K562 (cell line): ENCODE measurements around the gene CCDC183. TPM values are rescaled to one million over a fixed set of nuclear protein-coding genes. Genes with fewer than 3 reads are reported as not detected.
A peak's percentile ranks its signal among the peaks of the same experiment; 100 is the strongest.

ENCODE experiments used
- DMBX1 ChIP-seq: fragments of 250-450 bp; sonication (Bioruptor Pico); IDR thresholded peaks from 2 replicates; pipeline ENCODE4 v1.8.0; 2022; ENCODE audit warnings: inconsistent platforms, mild to moderate bottlenecking, moderate library complexity, borderline replicate concordance
- FOXA1 ChIP-seq: fragments of 450-650 bp; IDR thresholded peaks from 2 replicates; pipeline ENCODE4 v1.6.1; 2016; ENCODE audit warnings: mild to moderate bottlenecking, borderline replicate concordance
- RBM15 ChIP-seq: fragments of 200-400 bp; formaldehyde crosslinking; IDR thresholded peaks from 2 replicates; pipeline ENCODE4 v1.6.1; 2018; ENCODE audit warnings: mild to moderate bottlenecking, low read length, moderate library complexity; ENCODE audit not compliant: insufficient read depth
- RBM17 ChIP-seq: fragments of 200-400 bp; formaldehyde crosslinking; IDR thresholded peaks from 2 replicates; pipeline ENCODE4 v1.6.1; 2017; ENCODE audit warnings: low read depth, mild to moderate bottlenecking, low read length, borderline replicate concordance
- RBM34 ChIP-seq: fragments of 200-400 bp; formaldehyde crosslinking; IDR thresholded peaks from 2 replicates; pipeline ENCODE4 v1.6.1; 2018; ENCODE audit warnings: low read length, borderline replicate concordance; ENCODE audit not compliant: insufficient read depth
- SMARCA4 ChIP-seq: fragments of 450-650 bp; IDR thresholded peaks from 2 replicates; pipeline ENCODE4 v1.6.1; 2016
- SRSF1 ChIP-seq: fragments of 200-400 bp; formaldehyde crosslinking; IDR thresholded peaks from 2 replicates; pipeline ENCODE4 v1.6.1; 2017; ENCODE audit warnings: mild to moderate bottlenecking, low read depth, low read length, moderate library complexity
- ZC3H8 ChIP-seq: fragments of 450-650 bp; IDR thresholded peaks from 2 replicates; pipeline ENCODE4 v1.6.1; 2017
- ZNF75A ChIP-seq: fragments of 450-650 bp; formaldehyde crosslinking; IDR thresholded peaks from 2 replicates; pipeline ENCODE4 v1.4.0; 2020; ENCODE audit warnings: mild to moderate bottlenecking
- polyA plus RNA-seq, 8 experiments: library from polyadenylated mRNA; depleted of rRNA in 4 of 8; stranded (reverse) in 5 of 8; unstranded in 3 of 8; fragments of >200 nt; fragmentation: Nextera tagmentation in 2 of 8; fragmentation: Illumina TruSeq in 1 of 8; extraction: Ambion mirVana in 2 of 8; extraction: Trizol in 1 of 8; gene quantifications; 2 replicates each; pipeline versions ENCODE4 v1.2.1 to v1.2.3, GENCODE V29; 2011 to 2014; ENCODE audit warnings: inconsistent platforms in 1 of 8, missing spikeins in 1 of 8
- total RNA-seq, 7 experiments: library from RNA; depleted of rRNA in 6 of 7; stranded (reverse); fragments of >200 nt in 6 of 7; fragmentation: Illumina TruSeq in 2 of 7; extraction: Trizol in 2 of 7; gene quantifications; 2 replicates each; pipeline versions ENCODE4 v1.2.1 to v1.2.3, GENCODE V29; 2011 to 2021; ENCODE audit warnings: low replicate concordance in 1 of 7
- TF ChIP-seq, protein P1 (sequence below): IDR thresholded peaks from 2 replicates; pipeline ENCODE4 v1.6.1; 2011; ENCODE audit warnings: borderline replicate concordance, low read depth, mild to moderate bottlenecking, moderate library complexity, low read length; ENCODE audit not compliant: insufficient read depth, poor library complexity, severe bottlenecking
- TF ChIP-seq, protein P2 (sequence below): fragments of 450-650 bp; formaldehyde crosslinking; IDR thresholded peaks from 2 replicates; pipeline ENCODE4 v1.4.0; 2022; ENCODE audit warnings: missing genetic modification characterization
- TF ChIP-seq, protein P3 (sequence below): fragments of 450-650 bp; formaldehyde crosslinking; IDR thresholded peaks from 2 replicates; pipeline ENCODE4 v1.4.0; 2020; ENCODE audit warnings: mild to moderate bottlenecking, moderate library complexity
- TF ChIP-seq, protein P4 (sequence below): sonication (generic); formaldehyde crosslinking; IDR thresholded peaks from 2 replicates; pipeline ENCODE4 v1.8.0; 2022; ENCODE audit warnings: missing genetic modification reagents, mild to moderate bottlenecking, borderline replicate concordance
- TF ChIP-seq, protein P5 (sequence below): fragments of 450-650 bp; IDR thresholded peaks from 2 replicates; pipeline ENCODE4 v1.6.1; 2016; ENCODE audit warnings: missing biosample characterization, missing genetic modification characterization
- TF ChIP-seq, protein P6 (sequence below): fragments of 250-450 bp; sonication (Bioruptor Pico); IDR thresholded peaks from 2 replicates; pipeline ENCODE4 v1.5.0; 2022; ENCODE audit warnings: mild to moderate bottlenecking

CCDC183 gene
- total and polyA plus RNA-seq, 9 of the 15 experiments (the other 6 are each of a cell fraction or from before 2014, with no cell fraction given): 0.21 to 0.60 (median 0.29) TPM; not detected in 4

DNA sequence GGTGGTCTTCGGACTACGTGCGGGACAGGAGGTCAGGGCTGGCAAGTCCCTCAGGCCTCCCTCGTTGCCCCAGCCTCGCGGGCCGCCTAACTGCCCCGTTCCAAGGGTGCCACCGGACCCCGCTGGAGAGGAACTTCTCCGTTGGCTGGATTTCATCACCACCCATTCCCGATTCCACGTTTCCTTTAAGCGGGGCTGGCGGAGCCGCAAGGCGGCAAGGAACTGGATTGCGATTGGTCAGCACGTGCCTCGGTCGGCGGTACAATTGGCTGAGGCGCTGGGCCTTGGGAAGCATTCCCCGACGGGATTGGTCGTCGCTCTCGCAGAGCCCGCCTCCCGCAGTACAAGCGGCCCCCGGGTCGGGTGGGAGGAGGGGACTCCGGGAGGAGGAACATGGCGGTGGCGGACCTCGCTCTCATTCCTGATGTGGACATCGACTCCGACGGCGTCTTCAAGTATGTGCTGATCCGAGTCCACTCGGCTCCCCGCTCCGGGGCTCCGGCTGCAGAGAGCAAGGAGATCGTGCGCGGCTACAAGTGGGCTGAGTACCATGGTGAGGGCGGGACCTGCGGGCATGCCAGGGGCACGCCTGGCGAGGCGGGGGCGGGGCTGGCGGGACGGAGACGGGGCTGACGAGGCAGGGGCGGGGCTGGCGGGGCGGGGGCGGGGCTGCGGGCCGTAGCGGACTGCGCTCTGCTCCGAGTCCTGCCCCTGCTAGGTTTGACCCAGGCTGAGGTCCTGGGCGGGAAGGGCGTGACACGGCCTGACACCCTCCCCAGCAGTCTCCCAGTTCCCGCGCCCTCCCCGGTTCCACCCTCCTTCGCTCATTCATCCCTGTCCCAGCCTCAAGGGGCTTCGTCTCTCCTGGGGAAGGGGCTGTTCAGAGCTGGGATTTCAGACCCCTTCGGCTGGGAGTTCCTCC, 53.2 kb downstream of the CCDC183 start, which contains the start of gene PHPT1 (continued):
- TF ChIP-seq RBM17 (no peak), DMBX1 (CRISPR knock-in tag) (no peak), SRSF1 (no peak), ZNF75A (no peak), SMARCA4 (no peak), RBM34 (no peak), RBM15 (no peak), ZC3H8 (no peak), FOXA1 (no peak)
- TF ChIP-seq, protein P1, sequence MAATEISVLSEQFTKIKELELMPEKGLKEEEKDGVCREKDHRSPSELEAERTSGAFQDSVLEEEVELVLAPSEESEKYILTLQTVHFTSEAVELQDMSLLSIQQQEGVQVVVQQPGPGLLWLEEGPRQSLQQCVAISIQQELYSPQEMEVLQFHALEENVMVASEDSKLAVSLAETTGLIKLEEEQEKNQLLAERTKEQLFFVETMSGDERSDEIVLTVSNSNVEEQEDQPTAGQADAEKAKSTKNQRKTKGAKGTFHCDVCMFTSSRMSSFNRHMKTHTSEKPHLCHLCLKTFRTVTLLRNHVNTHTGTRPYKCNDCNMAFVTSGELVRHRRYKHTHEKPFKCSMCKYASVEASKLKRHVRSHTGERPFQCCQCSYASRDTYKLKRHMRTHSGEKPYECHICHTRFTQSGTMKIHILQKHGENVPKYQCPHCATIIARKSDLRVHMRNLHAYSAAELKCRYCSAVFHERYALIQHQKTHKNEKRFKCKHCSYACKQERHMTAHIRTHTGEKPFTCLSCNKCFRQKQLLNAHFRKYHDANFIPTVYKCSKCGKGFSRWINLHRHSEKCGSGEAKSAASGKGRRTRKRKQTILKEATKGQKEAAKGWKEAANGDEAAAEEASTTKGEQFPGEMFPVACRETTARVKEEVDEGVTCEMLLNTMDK: no peak
- TF ChIP-seq, protein P2, sequence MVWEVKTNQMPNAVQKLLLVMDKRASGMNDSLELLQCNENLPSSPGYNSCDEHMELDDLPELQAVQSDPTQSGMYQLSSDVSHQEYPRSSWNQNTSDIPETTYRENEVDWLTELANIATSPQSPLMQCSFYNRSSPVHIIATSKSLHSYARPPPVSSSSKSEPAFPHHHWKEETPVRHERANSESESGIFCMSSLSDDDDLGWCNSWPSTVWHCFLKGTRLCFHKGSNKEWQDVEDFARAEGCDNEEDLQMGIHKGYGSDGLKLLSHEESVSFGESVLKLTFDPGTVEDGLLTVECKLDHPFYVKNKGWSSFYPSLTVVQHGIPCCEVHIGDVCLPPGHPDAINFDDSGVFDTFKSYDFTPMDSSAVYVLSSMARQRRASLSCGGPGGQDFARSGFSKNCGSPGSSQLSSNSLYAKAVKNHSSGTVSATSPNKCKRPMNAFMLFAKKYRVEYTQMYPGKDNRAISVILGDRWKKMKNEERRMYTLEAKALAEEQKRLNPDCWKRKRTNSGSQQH (CRISPR knock-in tag): no peak
- TF ChIP-seq, protein P3, sequence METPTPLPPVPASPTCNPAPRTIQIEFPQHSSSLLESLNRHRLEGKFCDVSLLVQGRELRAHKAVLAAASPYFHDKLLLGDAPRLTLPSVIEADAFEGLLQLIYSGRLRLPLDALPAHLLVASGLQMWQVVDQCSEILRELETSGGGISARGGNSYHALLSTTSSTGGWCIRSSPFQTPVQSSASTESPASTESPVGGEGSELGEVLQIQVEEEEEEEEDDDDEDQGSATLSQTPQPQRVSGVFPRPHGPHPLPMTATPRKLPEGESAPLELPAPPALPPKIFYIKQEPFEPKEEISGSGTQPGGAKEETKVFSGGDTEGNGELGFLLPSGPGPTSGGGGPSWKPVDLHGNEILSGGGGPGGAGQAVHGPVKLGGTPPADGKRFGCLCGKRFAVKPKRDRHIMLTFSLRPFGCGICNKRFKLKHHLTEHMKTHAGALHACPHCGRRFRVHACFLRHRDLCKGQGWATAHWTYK (CRISPR knock-in tag): peak; percentile 58; the same call in 1 of the 2 replicates
- TF ChIP-seq, protein P4, sequence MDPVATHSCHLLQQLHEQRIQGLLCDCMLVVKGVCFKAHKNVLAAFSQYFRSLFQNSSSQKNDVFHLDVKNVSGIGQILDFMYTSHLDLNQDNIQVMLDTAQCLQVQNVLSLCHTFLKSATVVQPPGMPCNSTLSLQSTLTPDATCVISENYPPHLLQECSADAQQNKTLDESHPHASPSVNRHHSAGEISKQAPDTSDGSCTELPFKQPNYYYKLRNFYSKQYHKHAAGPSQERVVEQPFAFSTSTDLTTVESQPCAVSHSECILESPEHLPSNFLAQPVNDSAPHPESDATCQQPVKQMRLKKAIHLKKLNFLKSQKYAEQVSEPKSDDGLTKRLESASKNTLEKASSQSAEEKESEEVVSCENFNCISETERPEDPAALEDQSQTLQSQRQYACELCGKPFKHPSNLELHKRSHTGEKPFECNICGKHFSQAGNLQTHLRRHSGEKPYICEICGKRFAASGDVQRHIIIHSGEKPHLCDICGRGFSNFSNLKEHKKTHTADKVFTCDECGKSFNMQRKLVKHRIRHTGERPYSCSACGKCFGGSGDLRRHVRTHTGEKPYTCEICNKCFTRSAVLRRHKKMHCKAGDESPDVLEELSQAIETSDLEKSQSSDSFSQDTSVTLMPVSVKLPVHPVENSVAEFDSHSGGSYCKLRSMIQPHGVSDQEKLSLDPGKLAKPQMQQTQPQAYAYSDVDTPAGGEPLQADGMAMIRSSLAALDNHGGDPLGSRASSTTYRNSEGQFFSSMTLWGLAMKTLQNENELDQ: no peak
- TF ChIP-seq, protein P5, sequence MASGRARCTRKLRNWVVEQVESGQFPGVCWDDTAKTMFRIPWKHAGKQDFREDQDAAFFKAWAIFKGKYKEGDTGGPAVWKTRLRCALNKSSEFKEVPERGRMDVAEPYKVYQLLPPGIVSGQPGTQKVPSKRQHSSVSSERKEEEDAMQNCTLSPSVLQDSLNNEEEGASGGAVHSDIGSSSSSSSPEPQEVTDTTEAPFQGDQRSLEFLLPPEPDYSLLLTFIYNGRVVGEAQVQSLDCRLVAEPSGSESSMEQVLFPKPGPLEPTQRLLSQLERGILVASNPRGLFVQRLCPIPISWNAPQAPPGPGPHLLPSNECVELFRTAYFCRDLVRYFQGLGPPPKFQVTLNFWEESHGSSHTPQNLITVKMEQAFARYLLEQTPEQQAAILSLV (tag): peak; percentile 74
- TF ChIP-seq, protein P6, sequence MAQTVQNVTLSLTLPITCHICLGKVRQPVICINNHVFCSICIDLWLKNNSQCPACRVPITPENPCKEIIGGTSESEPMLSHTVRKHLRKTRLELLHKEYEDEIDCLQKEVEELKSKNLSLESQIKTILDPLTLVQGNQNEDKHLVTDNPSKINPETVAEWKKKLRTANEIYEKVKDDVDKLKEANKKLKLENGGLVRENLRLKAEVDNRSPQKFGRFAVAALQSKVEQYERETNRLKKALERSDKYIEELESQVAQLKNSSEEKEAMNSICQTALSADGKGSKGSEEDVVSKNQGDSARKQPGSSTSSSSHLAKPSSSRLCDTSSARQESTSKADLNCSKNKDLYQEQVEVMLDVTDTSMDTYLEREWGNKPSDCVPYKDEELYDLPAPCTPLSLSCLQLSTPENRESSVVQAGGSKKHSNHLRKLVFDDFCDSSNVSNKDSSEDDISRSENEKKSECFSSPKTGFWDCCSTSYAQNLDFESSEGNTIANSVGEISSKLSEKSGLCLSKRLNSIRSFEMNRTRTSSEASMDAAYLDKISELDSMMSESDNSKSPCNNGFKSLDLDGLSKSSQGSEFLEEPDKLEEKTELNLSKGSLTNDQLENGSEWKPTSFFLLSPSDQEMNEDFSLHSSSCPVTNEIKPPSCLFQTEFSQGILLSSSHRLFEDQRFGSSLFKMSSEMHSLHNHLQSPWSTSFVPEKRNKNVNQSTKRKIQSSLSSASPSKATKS (CRISPR knock-in tag): no peak
